Trophoblast cell (in vitro differentiated cells and primary cell): ENCODE data around the gene MED4.

ENCODE experiments used
- DNase-seq, 2 donors: peaks; one replicate each; pipeline ENCODE4 v3.0.0-alpha.2; 2016
- H2AFZ ChIP-seq: 2 replicates; pipeline ENCODE4 v1.6.1; 2013; ENCODE audit warnings: low read length, moderate library complexity, mild to moderate bottlenecking; ENCODE audit not compliant: insufficient read depth, poor library complexity
- H2AK5ac ChIP-seq: 2 replicates; pipeline ENCODE4 v1.6.1; 2013; ENCODE audit warnings: mild to moderate bottlenecking, low read length
- H2BK120ac ChIP-seq: 2 replicates; pipeline ENCODE4 v1.6.1; 2013; ENCODE audit warnings: low read length, mild to moderate bottlenecking, moderate library complexity; ENCODE audit not compliant: insufficient read depth, poor library complexity
- H2BK12ac ChIP-seq: 2 replicates; pipeline ENCODE4 v1.6.1; 2013; ENCODE audit warnings: mild to moderate bottlenecking, low read length, moderate library complexity
- H2BK5ac ChIP-seq: 2 replicates; pipeline ENCODE4 v1.6.1; 2013; ENCODE audit warnings: low read length, low read depth, moderate library complexity, mild to moderate bottlenecking; ENCODE audit not compliant: poor library complexity
- H3K14ac ChIP-seq: 2 replicates; pipeline ENCODE4 v1.6.1; 2013; ENCODE audit warnings: mild to moderate bottlenecking, low read length
- H3K18ac ChIP-seq: 2 replicates; pipeline ENCODE4 v1.6.1; 2013; ENCODE audit warnings: mild to moderate bottlenecking, low read length
- H3K23ac ChIP-seq: 2 replicates; pipeline ENCODE4 v1.6.1; 2013; ENCODE audit warnings: low read length
- H3K27ac ChIP-seq: 2 replicates; pipeline ENCODE4 v1.5.1; 2013; ENCODE audit warnings: low read depth, mild to moderate bottlenecking, inconsistent platforms, low read length, moderate library complexity
- H3K27me3 ChIP-seq: 2 replicates; pipeline ENCODE4 v1.6.1; 2013; ENCODE audit warnings: inconsistent platforms, mild to moderate bottlenecking, low read length, moderate library complexity; ENCODE audit not compliant: insufficient read depth
- H3K36me3 ChIP-seq, 2 experiments: 1 replicate in 1 of 2; 2 replicates in 1 of 2; pipeline ENCODE4 v1.6.1; 2013; ENCODE audit warnings: low read length in 2 of 2, mild to moderate bottlenecking in 2 of 2, moderate library complexity in 1 of 2; ENCODE audit not compliant: insufficient read depth in 2 of 2, control insufficient read depth in 1 of 2
- H3K4ac ChIP-seq: 2 replicates; pipeline ENCODE4 v1.6.1; 2013; ENCODE audit warnings: low read depth, mild to moderate bottlenecking, low read length, moderate library complexity
- H3K4me1 ChIP-seq, 2 experiments: 1 replicate in 1 of 2; 2 replicates in 1 of 2; pipeline ENCODE4 v1.6.1; 2013; ENCODE audit warnings: low read length in 2 of 2, mild to moderate bottlenecking in 2 of 2, moderate library complexity in 1 of 2; ENCODE audit not compliant: insufficient read depth in 2 of 2, control insufficient read depth in 1 of 2
- H3K4me2 ChIP-seq: 2 replicates; pipeline ENCODE4 v1.6.1; 2013; ENCODE audit warnings: inconsistent platforms, mild to moderate bottlenecking, low read length, moderate library complexity
- H3K4me3 ChIP-seq: 2 replicates; pipeline ENCODE4 v1.5.1; 2013; ENCODE audit warnings: mild to moderate bottlenecking, low read depth, low read length, inconsistent platforms
- H3K79me1 ChIP-seq: one replicate; pipeline ENCODE4 v1.6.1; 2013; ENCODE audit warnings: low read length
- H3K79me2 ChIP-seq: 2 replicates; pipeline ENCODE4 v1.6.1; 2013; ENCODE audit warnings: low read length, mild to moderate bottlenecking; ENCODE audit not compliant: control insufficient read depth, insufficient read depth, poor library complexity
- H3K9ac ChIP-seq: 2 replicates; pipeline ENCODE4 v1.6.1; 2013; ENCODE audit warnings: mild to moderate bottlenecking, low read length
- H3K9me3 ChIP-seq: 2 replicates; pipeline ENCODE4 v1.6.1; 2013; ENCODE audit warnings: low read depth, mild to moderate bottlenecking, control low read depth, inconsistent platforms, low read length; ENCODE audit not compliant: insufficient read depth
- H4K12ac ChIP-seq: 2 replicates; pipeline ENCODE4 v1.6.1; 2013; ENCODE audit warnings: low read depth, mild to moderate bottlenecking, low read length, moderate library complexity
- H4K8ac ChIP-seq: 2 replicates; pipeline ENCODE4 v1.6.1; 2013; ENCODE audit warnings: low read depth, mild to moderate bottlenecking, low read length, moderate library complexity
- H4K91ac ChIP-seq: one replicate; pipeline ENCODE4 v1.6.1; 2013; ENCODE audit warnings: low read depth, mild to moderate bottlenecking, low read length, moderate library complexity
- WGBS: extraction: QIAGEN DNeasy Blood & Tissue Kit; methylation state at CpG from one replicate; pipeline ENCODE4 v1.1.7; 2013; ENCODE audit warnings: missing lambda C conversion rate; ENCODE audit not compliant: insufficient read length, insufficient coverage; ENCODE audit errors: extremely low coverage; 5-methylcytosine and 5-hydroxymethylcytosine counted together

Gene MED4

DNA sequence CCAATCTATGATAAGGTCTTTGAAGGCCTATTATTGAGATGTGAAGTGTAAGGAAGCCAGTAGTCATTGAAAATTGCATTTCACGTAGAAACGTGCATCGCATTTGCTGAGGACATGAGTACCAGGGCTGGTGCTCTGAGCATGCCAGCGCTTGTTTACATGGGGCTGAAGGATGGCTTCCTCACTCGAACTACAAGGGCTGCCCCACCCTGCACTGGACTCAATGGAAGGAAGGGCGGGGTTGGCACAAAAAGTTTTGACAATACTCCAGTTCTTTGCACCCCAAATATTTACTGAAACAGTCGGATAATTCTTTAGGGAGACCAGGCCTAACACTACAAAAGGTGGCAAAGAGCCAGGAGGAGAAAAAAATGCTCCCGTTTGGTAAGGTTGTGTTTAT, 28.9 kb upstream of the MED4 start:
- Histone ChIP-seq H3K9ac (no peak overlapping the region), H3K36me3 (no peaks in the 10 kb centered on the region), H3K4ac (no peak overlapping the region), H3K23ac (no peak overlapping the region), H3K79me1 (peaks cover 2% of the 10 kb centered on the region), H3K4me2 (no peak overlapping the region), H3K9me3 (no peaks in the 10 kb centered on the region), H3K27ac (no peak overlapping the region), H3K79me2 (no peaks in the 10 kb centered on the region), H4K8ac (no peak overlapping the region), H2AK5ac (no peak overlapping the region), H3K4me3 (no peak overlapping the region), H4K91ac (no peak overlapping the region), H2BK120ac (no peak overlapping the region), H3K14ac (no peak overlapping the region), H3K27me3 (no peaks in the 10 kb centered on the region), H4K12ac (no peak overlapping the region), H2AFZ (no peak overlapping the region), H2BK12ac (no peak overlapping the region), H2BK5ac (no peak overlapping the region), H3K4me1 (peaks cover 5 to 8% of the 10 kb centered on the region in 2 experiments), H3K18ac (no peak overlapping the region)
- no CpG with 5 or more reads among the region's 8 CpGs for WGBS
- DNase-seq = no peak

DNA sequence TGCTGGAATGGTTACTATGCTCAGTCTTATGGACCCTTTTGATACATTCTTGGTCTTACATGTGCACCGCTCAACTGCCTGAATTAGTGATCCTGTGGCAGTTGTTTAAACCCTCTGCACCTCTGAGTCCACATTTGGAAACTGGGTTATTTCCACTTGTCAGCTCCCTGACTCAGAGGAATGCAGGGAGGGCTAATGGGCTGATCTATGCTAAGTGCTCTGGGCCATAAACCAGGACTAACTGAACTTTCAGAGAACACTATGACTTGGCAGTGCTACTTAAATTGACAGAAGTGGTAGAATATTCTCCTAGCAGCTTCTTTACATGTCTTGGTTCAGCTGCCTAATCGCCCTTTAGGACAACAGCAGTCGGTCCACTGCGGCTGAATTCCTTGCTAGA, 26.8 kb upstream of the MED4 start:
- Histone ChIP-seq H3K4me1 (peaks cover 5% of the 10 kb centered on the region in 2 experiments), H4K91ac (no peak overlapping the region), H3K4me3 (no peak overlapping the region), H3K79me2 (no peaks in the 10 kb centered on the region), H3K27me3 (no peaks in the 10 kb centered on the region), H2AFZ (no peak overlapping the region), H3K27ac (no peak overlapping the region), H2AK5ac (no peak overlapping the region), H3K14ac (no peak overlapping the region), H2BK5ac (no peak overlapping the region), H3K79me1 (peaks cover 2% of the 10 kb centered on the region), H4K8ac (no peak overlapping the region), H3K36me3 (no peaks in the 10 kb centered on the region), H3K9me3 (no peaks in the 10 kb centered on the region), H3K18ac (no peak overlapping the region), H4K12ac (no peak overlapping the region), H2BK120ac (no peak overlapping the region), H2BK12ac (no peak overlapping the region), H3K4ac (no peak overlapping the region), H3K23ac (no peak overlapping the region), H3K9ac (no peak overlapping the region), H3K4me2 (no peak overlapping the region)
- no CpG with 5 or more reads among the region's 4 CpGs for WGBS
- DNase-seq = no peak

- Histone ChIP-seq H3K79me1 (no peaks in the 10 kb centered on the region), H4K8ac (no peak overlapping the region), H2BK12ac (no peak overlapping the region), H2AK5ac (no peak overlapping the region), H2BK120ac (no peak overlapping the region), H3K14ac (no peak overlapping the region), H3K4me2 (no peak overlapping the region), H2AFZ (no peak overlapping the region), H3K4me3 (no peak overlapping the region), H4K12ac (no peak overlapping the region), H3K4me1 (peaks cover 0 to 5% of the 10 kb centered on the region in 2 experiments), H3K4ac (no peak overlapping the region), H3K9me3 (no peaks in the 10 kb centered on the region), H3K23ac (no peak overlapping the region), H3K9ac (no peak overlapping the region), H3K36me3 (no peaks in the 10 kb centered on the region), H3K27ac (no peak overlapping the region), H4K91ac (no peak overlapping the region), H3K27me3 (no peaks in the 10 kb centered on the region), H3K18ac (no peak overlapping the region), H2BK5ac (no peak overlapping the region), H3K79me2 (no peaks in the 10 kb centered on the region)
- no CpG with 5 or more reads among the region's 3 CpGs for WGBS
- DNase-seq = no peak
Measured at GRCh38 chr13:48120241-48120640, 25.3 kb upstream of the MED4 start.

- no peaks in the 10 kb centered on the region for H3K9me3 ChIP-seq
- H2BK5ac ChIP-seq = no peak overlapping the region
- H3K36me3 ChIP-seq = no peaks in the 10 kb centered on the region
- H3K79me2 ChIP-seq = no peaks in the 10 kb centered on the region
- no peak overlapping the region for H2BK12ac ChIP-seq
- DNase-seq = no peak
- no peak overlapping the region for H3K4me2 ChIP-seq
- no peaks in the 10 kb centered on the region for H3K79me1 ChIP-seq
- no peak overlapping the region for H3K18ac ChIP-seq
- H3K9ac ChIP-seq = no peak overlapping the region
- H3K4ac ChIP-seq = no peak overlapping the region
- H2AK5ac ChIP-seq = no peak overlapping the region
- no peak overlapping the region for H4K12ac ChIP-seq
- H3K14ac ChIP-seq = no peak overlapping the region
- no peak overlapping the region for H3K23ac ChIP-seq
- H2AFZ ChIP-seq = no peak overlapping the region
- no peak overlapping the region for H3K27ac ChIP-seq
- H2BK120ac ChIP-seq = no peak overlapping the region
- no peaks in the 10 kb centered on the region for H3K27me3 ChIP-seq
- no CpG with 5 or more reads among the region's 5 CpGs for WGBS
- peaks cover 0 to 5% of the 10 kb centered on the region in 2 experiments for H3K4me1 ChIP-seq
- no peak overlapping the region for H3K4me3 ChIP-seq
- H4K91ac ChIP-seq = no peak overlapping the region
- H4K8ac ChIP-seq = no peak overlapping the region
Measured at GRCh38 chr13:48118030-48118429, 23.1 kb upstream of the MED4 start.
